ENCODE results near the gene NMU. TPM values are rescaled to one million over a fixed set of nuclear protein-coding genes. Genes with fewer than 3 reads are reported as not detected.

NMU gene
- total and polyA plus RNA-seq, 9 of the 15 experiments (the other 6 are each of a cell fraction or from before 2014, with no cell fraction given) = 73.8 to 846 (median 599) TPM

DNA sequence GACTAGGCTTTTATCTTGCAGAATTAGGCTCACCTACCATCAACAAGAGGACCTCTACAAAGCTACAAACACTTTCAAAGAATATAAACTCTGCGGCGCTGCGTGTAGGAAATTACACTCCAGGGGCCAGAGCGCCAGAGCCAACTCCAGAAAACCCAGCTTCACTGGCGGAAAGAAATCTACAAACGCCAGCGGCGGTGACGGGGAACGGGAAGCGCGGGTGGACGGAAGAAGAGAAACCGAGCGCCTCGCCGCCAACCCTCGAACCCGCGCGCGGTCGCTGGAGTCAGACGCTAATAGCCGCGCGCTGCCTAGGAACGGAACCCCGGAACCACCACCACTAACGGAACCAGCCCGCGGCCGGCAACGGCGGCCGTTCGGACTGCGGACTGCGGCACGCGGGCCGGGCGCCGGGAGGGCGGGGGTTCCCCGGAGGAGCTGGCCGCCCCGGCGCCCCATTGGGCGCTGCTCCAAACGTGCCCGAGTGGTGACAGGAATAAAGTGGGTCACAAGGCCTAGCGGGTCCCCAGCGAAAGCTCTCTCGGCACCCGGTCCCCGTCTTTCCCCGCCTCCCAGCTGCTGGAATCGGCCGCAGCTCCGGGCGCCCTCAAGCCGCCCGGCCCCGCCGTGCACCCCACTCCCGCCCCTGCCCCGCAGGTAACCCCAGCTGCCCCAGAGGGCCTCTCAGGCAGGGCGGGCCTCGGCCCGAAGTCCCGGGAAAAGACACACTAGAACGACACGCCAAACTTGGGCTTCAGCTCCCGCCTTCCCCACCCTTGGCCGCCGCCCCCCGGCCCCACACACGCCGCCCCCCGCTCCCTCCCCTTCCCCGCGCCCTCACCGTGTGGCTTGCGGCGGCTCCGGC, 90.2 kb downstream of the NMU start (continued):
- TF ChIP-seq, protein P1, sequence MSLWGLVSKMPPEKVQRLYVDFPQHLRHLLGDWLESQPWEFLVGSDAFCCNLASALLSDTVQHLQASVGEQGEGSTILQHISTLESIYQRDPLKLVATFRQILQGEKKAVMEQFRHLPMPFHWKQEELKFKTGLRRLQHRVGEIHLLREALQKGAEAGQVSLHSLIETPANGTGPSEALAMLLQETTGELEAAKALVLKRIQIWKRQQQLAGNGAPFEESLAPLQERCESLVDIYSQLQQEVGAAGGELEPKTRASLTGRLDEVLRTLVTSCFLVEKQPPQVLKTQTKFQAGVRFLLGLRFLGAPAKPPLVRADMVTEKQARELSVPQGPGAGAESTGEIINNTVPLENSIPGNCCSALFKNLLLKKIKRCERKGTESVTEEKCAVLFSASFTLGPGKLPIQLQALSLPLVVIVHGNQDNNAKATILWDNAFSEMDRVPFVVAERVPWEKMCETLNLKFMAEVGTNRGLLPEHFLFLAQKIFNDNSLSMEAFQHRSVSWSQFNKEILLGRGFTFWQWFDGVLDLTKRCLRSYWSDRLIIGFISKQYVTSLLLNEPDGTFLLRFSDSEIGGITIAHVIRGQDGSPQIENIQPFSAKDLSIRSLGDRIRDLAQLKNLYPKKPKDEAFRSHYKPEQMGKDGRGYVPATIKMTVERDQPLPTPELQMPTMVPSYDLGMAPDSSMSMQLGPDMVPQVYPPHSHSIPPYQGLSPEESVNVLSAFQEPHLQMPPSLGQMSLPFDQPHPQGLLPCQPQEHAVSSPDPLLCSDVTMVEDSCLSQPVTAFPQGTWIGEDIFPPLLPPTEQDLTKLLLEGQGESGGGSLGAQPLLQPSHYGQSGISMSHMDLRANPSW (CRISPR knock-in tag; IDR thresholded peaks at IDR 0.05) = no peak
- no peak for TF ChIP-seq FOXK2 (conservative IDR thresholded peaks at IDR 0.05 in 1 of 2, IDR thresholded peaks at IDR 0.05 in 1 of 2; ENCODE audit: low read depth in 2 of 2)
- TF ChIP-seq, protein P2, sequence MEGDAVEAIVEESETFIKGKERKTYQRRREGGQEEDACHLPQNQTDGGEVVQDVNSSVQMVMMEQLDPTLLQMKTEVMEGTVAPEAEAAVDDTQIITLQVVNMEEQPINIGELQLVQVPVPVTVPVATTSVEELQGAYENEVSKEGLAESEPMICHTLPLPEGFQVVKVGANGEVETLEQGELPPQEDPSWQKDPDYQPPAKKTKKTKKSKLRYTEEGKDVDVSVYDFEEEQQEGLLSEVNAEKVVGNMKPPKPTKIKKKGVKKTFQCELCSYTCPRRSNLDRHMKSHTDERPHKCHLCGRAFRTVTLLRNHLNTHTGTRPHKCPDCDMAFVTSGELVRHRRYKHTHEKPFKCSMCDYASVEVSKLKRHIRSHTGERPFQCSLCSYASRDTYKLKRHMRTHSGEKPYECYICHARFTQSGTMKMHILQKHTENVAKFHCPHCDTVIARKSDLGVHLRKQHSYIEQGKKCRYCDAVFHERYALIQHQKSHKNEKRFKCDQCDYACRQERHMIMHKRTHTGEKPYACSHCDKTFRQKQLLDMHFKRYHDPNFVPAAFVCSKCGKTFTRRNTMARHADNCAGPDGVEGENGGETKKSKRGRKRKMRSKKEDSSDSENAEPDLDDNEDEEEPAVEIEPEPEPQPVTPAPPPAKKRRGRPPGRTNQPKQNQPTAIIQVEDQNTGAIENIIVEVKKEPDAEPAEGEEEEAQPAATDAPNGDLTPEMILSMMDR (IDR thresholded peaks at IDR 0.05 in 2 of 3, conservative IDR thresholded peaks at IDR 0.05 in 1 of 3; ENCODE audit: insufficient read depth in 2 of 3, low read depth in 1 of 3, low read length in 3 of 3) = no peak
- no peak for TF ChIP-seq FOXA1 (IDR thresholded peaks at IDR 0.05; ENCODE audit: borderline replicate concordance)
- no peak for TF ChIP-seq ZNF77 (CRISPR knock-in tag; IDR thresholded peaks at IDR 0.05)
- TF ChIP-seq KDM4B (IDR thresholded peaks at IDR 0.05; ENCODE audit: borderline replicate concordance in 2 of 2, low read depth in 1 of 2) = peak in 1 of 2 experiments; percentile 58; a peak in 1 of 4 replicates
- TF ChIP-seq ETS2 (tag; IDR thresholded peaks at IDR 0.05; ENCODE audit: borderline replicate concordance, poor library complexity, severe bottlenecking) = no peak
- TF ChIP-seq BRD4 (IDR thresholded peaks at IDR 0.05) = no peak
- TF ChIP-seq, protein P3, sequence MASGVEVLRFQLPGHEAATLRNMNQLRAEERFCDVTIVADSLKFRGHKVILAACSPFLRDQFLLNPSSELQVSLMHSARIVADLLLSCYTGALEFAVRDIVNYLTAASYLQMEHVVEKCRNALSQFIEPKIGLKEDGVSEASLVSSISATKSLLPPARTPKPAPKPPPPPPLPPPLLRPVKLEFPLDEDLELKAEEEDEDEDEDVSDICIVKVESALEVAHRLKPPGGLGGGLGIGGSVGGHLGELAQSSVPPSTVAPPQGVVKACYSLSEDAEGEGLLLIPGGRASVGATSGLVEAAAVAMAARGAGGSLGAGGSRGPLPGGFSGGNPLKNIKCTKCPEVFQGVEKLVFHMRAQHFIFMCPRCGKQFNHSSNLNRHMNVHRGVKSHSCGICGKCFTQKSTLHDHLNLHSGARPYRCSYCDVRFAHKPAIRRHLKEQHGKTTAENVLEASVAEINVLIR (CRISPR knock-in tag; IDR thresholded peaks at IDR 0.05) = no peak
- TF ChIP-seq SAFB (IDR thresholded peaks at IDR 0.05; ENCODE audit: borderline replicate concordance, low read depth, low read length) = 0 out of 2 replicates have a peak, but pooled peaks have one; percentile 18
- TF ChIP-seq, protein P4, sequence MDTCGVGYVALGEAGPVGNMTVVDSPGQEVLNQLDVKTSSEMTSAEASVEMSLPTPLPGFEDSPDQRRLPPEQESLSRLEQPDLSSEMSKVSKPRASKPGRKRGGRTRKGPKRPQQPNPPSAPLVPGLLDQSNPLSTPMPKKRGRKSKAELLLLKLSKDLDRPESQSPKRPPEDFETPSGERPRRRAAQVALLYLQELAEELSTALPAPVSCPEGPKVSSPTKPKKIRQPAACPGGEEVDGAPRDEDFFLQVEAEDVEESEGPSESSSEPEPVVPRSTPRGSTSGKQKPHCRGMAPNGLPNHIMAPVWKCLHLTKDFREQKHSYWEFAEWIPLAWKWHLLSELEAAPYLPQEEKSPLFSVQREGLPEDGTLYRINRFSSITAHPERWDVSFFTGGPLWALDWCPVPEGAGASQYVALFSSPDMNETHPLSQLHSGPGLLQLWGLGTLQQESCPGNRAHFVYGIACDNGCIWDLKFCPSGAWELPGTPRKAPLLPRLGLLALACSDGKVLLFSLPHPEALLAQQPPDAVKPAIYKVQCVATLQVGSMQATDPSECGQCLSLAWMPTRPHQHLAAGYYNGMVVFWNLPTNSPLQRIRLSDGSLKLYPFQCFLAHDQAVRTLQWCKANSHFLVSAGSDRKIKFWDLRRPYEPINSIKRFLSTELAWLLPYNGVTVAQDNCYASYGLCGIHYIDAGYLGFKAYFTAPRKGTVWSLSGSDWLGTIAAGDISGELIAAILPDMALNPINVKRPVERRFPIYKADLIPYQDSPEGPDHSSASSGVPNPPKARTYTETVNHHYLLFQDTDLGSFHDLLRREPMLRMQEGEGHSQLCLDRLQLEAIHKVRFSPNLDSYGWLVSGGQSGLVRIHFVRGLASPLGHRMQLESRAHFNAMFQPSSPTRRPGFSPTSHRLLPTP (IDR thresholded peaks at IDR 0.05; ENCODE audit: borderline replicate concordance, extremely low read depth, insufficient read length) = no peak
- TF ChIP-seq ZNF644 (tag; IDR thresholded peaks at IDR 0.05; ENCODE audit: low read depth) = no peak; the same call in 1 of the 2 replicates
- TF ChIP-seq GABPB2 (CRISPR knock-in tag; conservative IDR thresholded peaks at IDR 0.05) = no peak
- no peak for TF ChIP-seq SLC30A9 (CRISPR knock-in tag; IDR thresholded peaks at IDR 0.05)
- no peak for TF ChIP-seq HDAC3 (IDR thresholded peaks at IDR 0.05; ENCODE audit: borderline replicate concordance, partially characterized antibody)
- TF ChIP-seq CBFB (CRISPR knock-in tag; IDR thresholded peaks at IDR 0.05) = no peak
- no peak; the same call in 1 of the 2 replicates for TF ChIP-seq DPF2 (IDR thresholded peaks at IDR 0.05)
- no peak for TF ChIP-seq PTRF (tag; IDR thresholded peaks at IDR 0.05)

Measured in K562 (cell line).